Brain microvascular endothelial cell (primary cell): ENCODE data around the gene IQCN.

Experiments
- DNase-seq: peaks from one replicate; pipeline ENCODE4 v3.0.0-alpha.2; 2020
- H3K27ac ChIP-seq: fragments of 250-450 bp; sonication (Bioruptor Pico); 2 replicates; pipeline ENCODE4 v1.5.1; 2020; ENCODE audit warnings: mild to moderate bottlenecking, moderate library complexity
- H3K27me3 ChIP-seq: fragments of 250-450 bp; sonication (Bioruptor Pico); replicated peaks from 2 replicates; pipeline ENCODE4 v1.5.1; 2020; ENCODE audit warnings: mild to moderate bottlenecking
- H3K36me3 ChIP-seq: fragments of 250-450 bp; sonication (Bioruptor Pico); replicated peaks from 2 replicates; pipeline ENCODE4 v1.5.1; 2020; ENCODE audit warnings: mild to moderate bottlenecking
- H3K4me3 ChIP-seq: 2 replicates; pipeline ENCODE4 v1.5.1; 2011; ENCODE audit warnings: low read depth, mild to moderate bottlenecking, control low read depth, low read length, moderate library complexity
- in situ Hi-C: cut with HindIII; loops from 2 replicates; pipeline ENCODE4 v1.10.0; 2017; ENCODE audit warnings: low sequenced_read_pairs, low pct_ligation_motif_present
- TF ChIP-seq, protein P1 (sequence below): IDR thresholded peaks from 2 replicates; pipeline ENCODE4 v1.5.1; 2011; ENCODE audit warnings: low read depth, mild to moderate bottlenecking, moderate library complexity, low read length, control low read depth, inconsistent platforms; ENCODE audit errors: missing control alignments

The IQCN gene

DNA sequence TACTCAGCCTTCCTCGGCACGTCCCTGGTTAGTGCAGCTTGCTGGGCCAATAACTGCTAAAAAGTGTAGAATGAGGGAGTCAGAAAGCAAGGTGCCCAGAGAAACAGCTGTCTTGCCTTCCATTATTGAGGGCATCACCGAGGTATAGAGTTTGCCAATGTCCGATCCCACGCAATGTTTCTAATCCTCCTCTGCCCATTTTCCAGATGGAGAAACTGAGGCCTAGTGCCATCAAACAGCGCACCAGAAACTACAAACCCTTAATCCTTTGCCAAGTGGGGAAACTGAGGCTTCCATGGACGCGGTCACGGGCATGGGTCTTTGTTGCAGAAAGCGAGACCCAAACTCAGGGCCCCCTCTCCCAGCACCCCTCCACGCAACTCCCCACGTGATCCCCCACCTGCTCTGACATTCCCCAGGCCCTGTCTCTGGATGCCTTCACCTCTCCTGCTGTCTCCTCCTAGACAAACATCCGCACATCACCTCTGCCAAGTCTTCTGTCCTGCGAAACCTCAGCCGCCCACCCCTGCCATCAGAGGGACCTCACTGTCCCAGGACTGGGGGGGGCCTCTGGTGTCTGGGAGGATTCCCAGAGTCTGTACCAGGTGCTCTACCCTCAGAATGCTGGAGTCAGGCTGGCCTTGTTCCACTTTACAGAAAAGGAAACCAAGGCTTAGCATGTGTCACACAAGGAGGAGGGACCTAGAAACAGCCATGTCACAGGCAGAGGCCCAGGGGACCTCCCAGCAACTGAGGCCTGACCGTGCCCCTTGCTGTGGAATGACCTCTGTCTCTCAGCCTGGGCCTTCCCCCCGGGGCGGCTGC, 47.1 kb downstream of the IQCN start:
- H3K27me3 ChIP-seq = peaks cover 3% of the 10 kb centered on the region
- in situ Hi-C loops = no loop called here
- TF ChIP-seq, protein P1, sequence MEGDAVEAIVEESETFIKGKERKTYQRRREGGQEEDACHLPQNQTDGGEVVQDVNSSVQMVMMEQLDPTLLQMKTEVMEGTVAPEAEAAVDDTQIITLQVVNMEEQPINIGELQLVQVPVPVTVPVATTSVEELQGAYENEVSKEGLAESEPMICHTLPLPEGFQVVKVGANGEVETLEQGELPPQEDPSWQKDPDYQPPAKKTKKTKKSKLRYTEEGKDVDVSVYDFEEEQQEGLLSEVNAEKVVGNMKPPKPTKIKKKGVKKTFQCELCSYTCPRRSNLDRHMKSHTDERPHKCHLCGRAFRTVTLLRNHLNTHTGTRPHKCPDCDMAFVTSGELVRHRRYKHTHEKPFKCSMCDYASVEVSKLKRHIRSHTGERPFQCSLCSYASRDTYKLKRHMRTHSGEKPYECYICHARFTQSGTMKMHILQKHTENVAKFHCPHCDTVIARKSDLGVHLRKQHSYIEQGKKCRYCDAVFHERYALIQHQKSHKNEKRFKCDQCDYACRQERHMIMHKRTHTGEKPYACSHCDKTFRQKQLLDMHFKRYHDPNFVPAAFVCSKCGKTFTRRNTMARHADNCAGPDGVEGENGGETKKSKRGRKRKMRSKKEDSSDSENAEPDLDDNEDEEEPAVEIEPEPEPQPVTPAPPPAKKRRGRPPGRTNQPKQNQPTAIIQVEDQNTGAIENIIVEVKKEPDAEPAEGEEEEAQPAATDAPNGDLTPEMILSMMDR = no peak

DNA sequence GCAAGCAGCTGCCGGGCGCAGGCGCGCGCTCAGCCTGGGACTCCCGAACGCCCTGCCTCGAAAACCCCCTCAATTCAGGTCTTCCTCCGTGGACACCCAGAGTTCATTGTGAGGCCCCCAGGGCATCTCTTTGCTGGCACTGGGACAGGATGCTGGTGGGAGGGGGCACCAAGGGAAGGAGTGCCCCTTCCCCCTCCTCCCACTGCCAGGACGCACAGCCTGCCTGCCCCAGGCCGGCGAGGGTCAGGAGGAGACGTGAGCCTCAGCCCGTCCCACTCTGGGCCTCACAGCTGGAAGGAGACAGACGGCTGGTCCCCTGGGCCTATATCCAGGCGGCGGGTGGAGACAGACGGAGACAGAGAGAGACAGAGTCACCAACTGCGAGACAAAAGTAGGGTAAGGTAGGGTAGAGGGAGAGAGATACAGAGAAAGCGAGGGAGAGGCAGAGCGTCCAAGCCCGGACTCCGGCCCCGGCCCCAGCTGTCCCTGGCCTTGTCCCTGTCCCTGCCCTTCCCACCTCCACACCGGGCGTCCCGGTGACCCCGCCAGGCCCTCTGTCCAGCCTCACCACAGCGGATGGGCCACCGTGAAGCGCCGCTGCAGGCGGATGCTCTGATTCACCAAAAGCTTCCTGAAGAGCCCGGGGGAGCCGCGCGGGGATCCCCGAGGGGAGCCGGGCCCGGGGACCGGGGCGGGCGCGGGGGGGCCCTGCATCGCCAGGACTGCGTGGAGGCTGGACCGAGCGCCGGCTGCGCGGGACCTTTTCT, 48.4 kb downstream of the IQCN start, which contains the start of gene PDE4C:
Gene PDE4C, minus strand, starts transcription at position 737 of the 767 bp plus-strand sequence. Its CDS starts 23 bp downstream, at position 714.
- TF ChIP-seq, protein P1 = no peak
- Histone ChIP-seq H3K4me3 (no peak within 1 kb of the TSS), H3K36me3 (no peaks in the 10 kb centered on the region), H3K27ac (no peak within 1 kb of the TSS), H3K27me3 (peaks cover under 1% of the 10 kb centered on the region)
- in situ Hi-C loops = no loop called here
- no peak for DNase-seq

More for the DNA sequence above, 47.1 kb downstream of the IQCN start:
- Histone ChIP-seq H3K4me3 (no peak overlapping the region), H3K36me3 (no peaks in the 10 kb centered on the region), H3K27ac (no peak overlapping the region)
- no peak for DNase-seq

DNA sequence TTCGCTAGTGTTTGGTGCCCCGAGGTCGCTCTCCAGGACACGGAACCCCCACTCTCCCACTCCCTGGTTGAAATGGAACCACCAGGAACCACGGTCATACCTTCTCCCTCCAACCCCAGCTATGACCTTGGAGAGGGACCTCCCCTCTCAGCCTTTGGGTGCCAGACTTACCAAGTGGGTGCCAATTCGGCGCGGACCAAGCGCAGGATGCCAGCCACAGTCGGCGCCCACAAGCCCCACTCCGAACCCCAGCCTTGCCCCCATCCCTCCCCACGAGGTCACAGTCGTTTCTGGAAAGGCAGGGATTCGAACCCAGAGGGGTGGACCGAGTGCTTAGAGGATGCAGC, 48.9 kb downstream of the IQCN start:
- H3K27ac ChIP-seq = no peak overlapping the region
- no peaks in the 10 kb centered on the region for H3K27me3 ChIP-seq
- no peak overlapping the region for H3K4me3 ChIP-seq

DNA sequence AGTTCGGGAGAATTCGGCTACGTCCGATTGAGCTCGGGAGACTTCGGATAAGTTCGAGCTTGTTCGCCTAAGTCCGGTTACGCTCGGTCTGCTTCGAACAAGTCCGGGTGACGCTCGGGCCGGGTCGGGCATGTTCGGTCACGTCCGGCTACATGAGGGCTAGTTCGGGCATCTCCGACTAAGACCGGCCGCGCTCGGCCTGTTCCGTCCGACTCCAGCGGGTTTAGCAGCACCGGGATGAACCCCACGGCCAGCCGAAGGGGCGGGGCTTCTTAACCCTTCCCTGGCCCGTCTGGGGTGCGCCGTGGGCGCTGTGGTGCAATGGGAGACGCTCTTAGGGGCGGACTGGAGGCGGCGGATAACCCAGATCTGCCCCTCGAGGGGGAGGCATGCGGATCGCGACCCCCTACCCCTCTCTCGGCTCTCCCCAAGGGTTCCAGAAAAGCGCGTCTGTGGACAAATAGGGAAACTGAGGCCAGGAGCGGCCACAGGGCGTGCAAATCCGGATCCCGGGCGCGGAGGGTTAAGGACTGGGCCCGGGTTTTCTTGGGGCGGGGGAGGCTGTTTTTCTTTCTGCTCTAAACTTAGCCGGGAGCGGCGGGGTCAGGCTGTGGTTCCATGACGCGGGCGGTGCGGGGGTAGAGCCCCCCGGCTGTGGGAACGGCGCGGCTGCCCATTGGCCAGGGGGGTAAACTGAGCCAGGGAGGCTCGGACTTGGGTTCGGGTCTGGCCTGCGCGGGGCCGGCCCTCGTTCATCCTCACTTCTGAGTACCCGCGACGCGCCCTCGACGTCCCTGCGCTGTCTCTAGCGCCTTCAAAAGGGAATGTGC, 49.5 kb downstream of the IQCN start:
- Histone ChIP-seq H3K36me3 (no peaks in the 10 kb centered on the region), H3K27me3 (no peaks in the 10 kb centered on the region), H3K4me3 (peak overlapping the region; percentile 49), H3K27ac (no peak overlapping the region)
- in situ Hi-C loops = no loop called here
- peak; percentile 99 for DNase-seq
- TF ChIP-seq, protein P1 = no peak

More for the DNA sequence above, 48.9 kb downstream of the IQCN start:
- TF ChIP-seq, protein P1 = no peak
- no peaks in the 10 kb centered on the region for H3K36me3 ChIP-seq
- in situ Hi-C loops = no loop called here
- DNase-seq = no peak

DNA sequence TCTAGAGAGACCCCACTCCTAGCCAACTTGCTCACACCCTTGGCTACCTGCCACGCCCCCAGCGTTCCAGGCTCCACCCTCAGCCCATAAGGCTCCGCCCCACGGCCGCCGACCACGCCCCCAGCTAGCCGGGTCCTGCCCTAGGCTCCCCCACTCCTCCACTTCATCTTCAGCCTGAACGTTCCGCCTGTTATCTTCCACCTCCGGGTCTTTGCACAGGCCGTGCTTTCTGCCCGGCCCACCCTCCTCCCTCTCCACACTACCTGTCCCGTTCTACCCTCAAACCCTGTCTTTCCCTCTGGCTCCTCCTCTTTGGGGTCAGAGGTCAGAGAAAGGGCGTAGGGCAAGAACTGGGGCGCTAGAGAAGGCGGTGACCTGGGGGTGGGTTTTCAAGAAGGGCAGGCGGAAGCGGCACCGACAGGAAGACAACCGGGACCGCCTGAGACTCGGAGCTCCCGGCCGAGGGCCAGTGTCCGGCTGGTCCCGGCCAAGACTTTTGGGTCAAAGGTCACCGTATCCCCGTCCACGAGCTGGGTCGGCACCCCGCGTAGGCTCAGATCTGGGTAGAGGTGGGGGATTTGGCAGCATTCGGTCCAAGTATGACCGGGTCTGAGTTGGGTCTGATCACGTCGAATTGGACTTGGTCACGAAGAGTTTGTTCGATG, 50.3 kb downstream of the IQCN start:
- peak overlapping the region; percentile 49 for H3K4me3 ChIP-seq
- TF ChIP-seq, protein P1 = no peak
- in situ Hi-C loops = no loop called here
- DNase-seq = no peak
- H3K36me3 ChIP-seq = no peaks in the 10 kb centered on the region
- no peaks in the 10 kb centered on the region for H3K27me3 ChIP-seq
- no peak overlapping the region for H3K27ac ChIP-seq
